ENCODE results near the gene CAPN1. TPM values are rescaled to one million over a fixed set of nuclear protein-coding genes. Genes with fewer than 3 reads are reported as not detected.

CAPN1 gene
- 397 and 531 TPM in 2 replicates for total RNA-seq

DNA sequence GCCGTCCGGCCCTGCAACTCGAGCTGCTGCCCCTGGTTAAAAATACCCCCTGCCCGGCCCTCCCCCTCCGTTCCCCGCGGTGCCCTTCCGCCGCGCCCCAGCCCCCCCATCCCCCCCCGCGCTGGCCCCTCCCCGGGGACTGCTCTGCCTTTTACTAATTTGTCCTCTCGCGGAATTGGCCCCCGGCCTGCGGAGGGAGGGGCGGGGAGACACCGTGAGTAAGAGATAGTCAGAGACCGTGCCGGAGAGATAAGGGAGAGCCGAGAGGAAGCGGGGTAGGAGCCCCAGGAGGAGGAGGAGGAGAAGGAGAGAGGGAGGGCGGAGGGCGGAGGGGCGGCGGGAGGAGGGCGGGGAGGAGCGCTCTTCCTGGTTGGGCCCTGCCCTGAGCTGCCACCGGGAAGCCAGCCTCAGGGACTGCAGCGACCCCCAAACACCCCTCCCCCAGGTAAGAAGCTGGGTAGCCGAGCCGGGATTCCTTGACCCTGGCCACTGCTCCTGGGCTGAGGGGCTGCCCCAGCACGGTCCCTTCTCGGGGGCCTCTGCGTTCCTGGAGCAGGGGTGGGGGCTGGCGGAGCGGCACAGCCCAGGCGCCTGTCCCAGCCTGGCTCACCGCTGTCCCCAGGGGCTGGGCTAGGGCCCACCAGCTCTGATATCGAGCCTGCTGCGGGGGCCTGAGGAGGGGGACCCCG lies at the start of gene CAPN1:
Gene CAPN1 (plus strand): TSS at position 360 of the 689 bp plus-strand sequence. CDS start 774 bp downstream, outside the sequence.
- Histone ChIP-seq H3K4me3 (ENCODE audit: low read depth, low read length) (peak within 1 kb of the TSS; percentile 75), H3K36me3 (ENCODE audit: control insufficient read depth, insufficient read depth, low read length) (peaks cover under 1% of the 10 kb centered on the region), H3K27me3 (ENCODE audit: control insufficient read depth, insufficient read depth, low read length) (no peaks in the 10 kb centered on the region)
- DNase-seq (ENCODE audit: low read depth) = peak; percentile 61
- TF ChIP-seq CTCF (IDR thresholded peaks at IDR 0.05; ENCODE audit: insufficient read depth, low read length, poor library complexity, severe bottlenecking) = no peak

GRCh38 chr11:65132238-65132987 lies 49.3 kb upstream of the CAPN1 start:
- H3K27me3 ChIP-seq (ENCODE audit: control insufficient read depth, insufficient read depth, low read length) = no peaks in the 10 kb centered on the region
- H3K36me3 ChIP-seq (ENCODE audit: control insufficient read depth, insufficient read depth, low read length) = peaks cover 4% of the 10 kb centered on the region
- DNase-seq (ENCODE audit: low read depth) = no peak
- no peak for TF ChIP-seq CTCF (IDR thresholded peaks at IDR 0.05; ENCODE audit: insufficient read depth, low read length, poor library complexity, severe bottlenecking)
- no peak overlapping the region for H3K4me3 ChIP-seq (ENCODE audit: low read depth, low read length)

DNA sequence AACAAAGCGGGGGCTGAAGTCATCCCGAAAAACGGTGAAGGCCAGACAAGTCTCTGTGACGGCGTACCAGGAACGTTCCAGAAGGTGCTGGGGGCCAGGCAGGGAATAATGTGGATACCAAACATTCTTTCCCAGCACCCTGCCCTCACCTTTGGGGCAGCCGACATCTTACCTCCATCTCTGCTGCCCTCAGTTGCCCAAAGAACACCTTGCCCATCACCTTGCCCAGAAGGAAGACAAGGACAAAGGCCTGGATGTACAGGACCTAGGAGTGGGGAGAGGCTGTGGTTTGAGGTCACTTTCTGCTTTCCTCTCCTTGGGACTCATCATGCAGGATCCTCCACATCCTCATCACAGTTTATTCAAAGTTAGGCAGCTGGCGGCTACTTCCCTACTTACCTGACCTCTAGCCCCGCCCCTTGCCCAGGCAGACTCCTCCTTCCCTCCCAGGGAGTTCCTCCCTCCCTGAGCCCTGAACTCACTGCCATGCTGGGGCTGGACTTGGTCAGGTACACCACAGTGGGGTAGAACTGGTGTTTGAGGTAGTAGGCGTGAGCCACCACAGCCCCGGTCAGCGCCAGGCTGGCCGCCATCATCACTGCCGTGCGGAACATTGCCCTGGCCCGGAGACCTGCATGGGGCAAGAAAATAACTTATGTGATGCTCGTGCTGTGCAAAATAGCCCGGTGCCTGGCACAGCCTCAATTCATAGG lies 48.6 kb upstream of the CAPN1 start:
- H3K36me3 ChIP-seq (ENCODE audit: control insufficient read depth, insufficient read depth, low read length) = peaks cover 4% of the 10 kb centered on the region
- H3K4me3 ChIP-seq (ENCODE audit: low read depth, low read length) = peak overlapping the region; percentile 79
- H3K27me3 ChIP-seq (ENCODE audit: control insufficient read depth, insufficient read depth, low read length) = no peaks in the 10 kb centered on the region
- DNase-seq (ENCODE audit: low read depth) = no peak
- no peak for TF ChIP-seq CTCF (IDR thresholded peaks at IDR 0.05; ENCODE audit: insufficient read depth, low read length, poor library complexity, severe bottlenecking)

- Histone ChIP-seq H3K36me3 (ENCODE audit: control insufficient read depth, insufficient read depth, low read length) (peaks cover 4% of the 10 kb centered on the region), H3K4me3 (ENCODE audit: low read depth, low read length) (peak overlapping the region; percentile 79), H3K27me3 (ENCODE audit: control insufficient read depth, insufficient read depth, low read length) (no peaks in the 10 kb centered on the region)
- no peak for TF ChIP-seq CTCF (IDR thresholded peaks at IDR 0.05; ENCODE audit: insufficient read depth, low read length, poor library complexity, severe bottlenecking)
- DNase-seq (ENCODE audit: low read depth) = no peak
These were observed 48.0 kb upstream of the CAPN1 start for GRCh38 chr11:65133724-65134123.

GRCh38 chr11:65134240-65134951 lies 47.3 kb upstream of the CAPN1 start, which contains the start of gene SYVN1:
Gene SYVN1, minus strand, starts transcription at chr11:65134519. Its CDS starts 918 bp downstream, at chr11:65133601.
- Histone ChIP-seq H3K4me3 (ENCODE audit: low read depth, low read length) (peak within 1 kb of the TSS; percentile 79), H3K36me3 (ENCODE audit: control insufficient read depth, insufficient read depth, low read length) (peaks cover 4% of the 10 kb centered on the region), H3K27me3 (ENCODE audit: control insufficient read depth, insufficient read depth, low read length) (no peaks in the 10 kb centered on the region)
- DNase-seq (ENCODE audit: low read depth) = no peak
- no peak for TF ChIP-seq CTCF (IDR thresholded peaks at IDR 0.05; ENCODE audit: insufficient read depth, low read length, poor library complexity, severe bottlenecking)

All from kidney epithelial cell (primary cell).